ENCODE data around the gene TTN.
A peak's percentile ranks its signal among the peaks of the same experiment; 100 is the strongest.

The TTN gene

GRCh38 chr2:178628605-178629004, 178.6 kb downstream of the TTN start:
- Mint-ChIP-seq H3K4me1 (ENCODE audit: low read depth) (no peaks in the 10 kb centered on the region), H3K36me3 (ENCODE audit: low read depth) (peaks cover 32% of the 10 kb centered on the region), H3K4me3 (no peak overlapping the region)

GRCh38 chr2:178627401-178627800, 179.8 kb downstream of the TTN start:
- DNase-seq: no peak
- H3K27me3 Mint-ChIP-seq: no peaks in the 10 kb centered on the region
- no peaks in the 10 kb centered on the region for H3K9me3 Mint-ChIP-seq
- no peak overlapping the region for H3K27ac Mint-ChIP-seq
- H3K4me1 Mint-ChIP-seq (ENCODE audit: low read depth): no peaks in the 10 kb centered on the region
- H3K36me3 Mint-ChIP-seq (ENCODE audit: low read depth): peaks cover 29% of the 10 kb centered on the region
- H3K4me3 Mint-ChIP-seq: no peak overlapping the region

More at GRCh38 chr2:178628605-178629004, 178.6 kb downstream of the TTN start:
- Mint-ChIP-seq H3K9me3 (no peaks in the 10 kb centered on the region), H3K27me3 (no peaks in the 10 kb centered on the region), H3K27ac (no peak overlapping the region)
- no peak for DNase-seq

DNA sequence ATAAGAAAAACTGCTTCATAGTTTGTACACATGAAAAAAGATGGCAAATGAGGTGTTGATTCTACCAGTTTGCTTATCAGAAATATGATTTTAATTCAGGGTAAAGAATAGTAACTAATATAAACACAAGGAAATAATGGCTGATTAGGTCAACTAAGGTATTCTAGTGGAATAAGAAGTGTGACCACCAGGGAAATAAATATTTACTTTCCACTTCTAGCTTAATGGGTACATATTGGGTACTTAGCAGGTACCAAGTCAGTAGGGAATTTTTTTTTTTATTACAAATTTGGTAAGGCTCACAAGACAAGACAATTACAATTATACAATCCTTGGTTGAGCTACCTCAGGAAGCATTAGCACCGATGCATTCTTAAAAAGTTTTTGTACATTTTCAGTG, 191.3 kb downstream of the TTN start:
- Mint-ChIP-seq H3K36me3 (ENCODE audit: low read depth) (peaks cover 87% of the 10 kb centered on the region), H3K27ac (no peak overlapping the region), H3K9me3 (no peaks in the 10 kb centered on the region), H3K27me3 (no peaks in the 10 kb centered on the region), H3K4me3 (no peak overlapping the region), H3K4me1 (ENCODE audit: low read depth) (no peaks in the 10 kb centered on the region)
- no peak for DNase-seq

- no peaks in the 10 kb centered on the region for H3K4me1 Mint-ChIP-seq (ENCODE audit: low read depth)
Observed at GRCh38 chr2:178602901-178603300, 204.3 kb downstream of the TTN start.

DNA sequence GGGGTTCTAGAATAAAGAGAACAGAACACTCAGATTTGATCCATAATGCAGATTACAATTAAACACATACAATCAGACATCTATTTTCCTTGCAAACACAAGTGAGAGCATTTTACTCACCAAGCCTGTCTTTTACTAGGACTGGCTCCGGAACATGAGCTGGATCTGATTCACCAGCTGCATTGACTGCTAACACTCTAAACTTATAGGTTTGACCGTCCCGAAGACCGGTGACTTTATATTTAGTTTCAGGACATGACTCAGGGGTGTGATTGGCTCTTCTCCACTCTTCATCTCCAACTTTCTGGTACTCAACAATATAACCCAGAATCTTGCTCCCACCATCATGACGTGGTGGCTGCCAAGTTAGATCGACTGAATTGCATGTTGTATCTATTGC, 214.6 kb downstream of the TTN start:
- Mint-ChIP-seq H3K36me3 (ENCODE audit: low read depth) (peaks cover 87% of the 10 kb centered on the region), H3K27me3 (no peaks in the 10 kb centered on the region), H3K4me1 (ENCODE audit: low read depth) (no peaks in the 10 kb centered on the region), H3K4me3 (no peak overlapping the region), H3K27ac (no peak overlapping the region), H3K9me3 (peaks cover 4% of the 10 kb centered on the region)
- DNase-seq: no peak

More at GRCh38 chr2:178602901-178603300, 204.3 kb downstream of the TTN start:
- no peaks in the 10 kb centered on the region for H3K9me3 Mint-ChIP-seq
- no peaks in the 10 kb centered on the region for H3K27me3 Mint-ChIP-seq
- no peak overlapping the region for H3K4me3 Mint-ChIP-seq
- DNase-seq: no peak
- peaks cover 87% of the 10 kb centered on the region for H3K36me3 Mint-ChIP-seq (ENCODE audit: low read depth)
- H3K27ac Mint-ChIP-seq: no peak overlapping the region

DNA sequence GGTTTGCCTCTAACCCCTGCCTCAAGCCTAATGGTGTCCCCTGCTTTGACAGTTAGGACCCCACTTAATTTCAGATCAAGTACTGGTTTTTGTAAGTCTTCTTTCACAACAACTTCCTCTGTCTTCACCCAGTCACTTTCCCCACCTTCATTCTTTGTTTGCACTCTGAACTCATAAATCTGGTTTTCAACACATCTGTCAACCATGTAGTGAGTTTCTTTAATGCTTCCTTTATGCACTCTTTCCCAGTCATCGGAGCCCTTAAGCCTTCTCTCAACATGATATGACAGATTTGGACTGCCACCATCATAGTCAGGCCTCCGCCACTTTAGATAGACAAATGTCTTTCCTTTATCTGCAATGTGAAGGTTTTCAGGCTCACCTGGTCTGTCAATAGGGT, 217.9 kb downstream of the TTN start:
- peaks cover 96% of the 10 kb centered on the region for H3K36me3 Mint-ChIP-seq (ENCODE audit: low read depth)
- DNase-seq: no peak
- H3K27me3 Mint-ChIP-seq: no peaks in the 10 kb centered on the region
- peaks cover 4% of the 10 kb centered on the region for H3K9me3 Mint-ChIP-seq
- H3K27ac Mint-ChIP-seq: no peak overlapping the region
- no peaks in the 10 kb centered on the region for H3K4me1 Mint-ChIP-seq (ENCODE audit: low read depth)
- no peak overlapping the region for H3K4me3 Mint-ChIP-seq

DNA sequence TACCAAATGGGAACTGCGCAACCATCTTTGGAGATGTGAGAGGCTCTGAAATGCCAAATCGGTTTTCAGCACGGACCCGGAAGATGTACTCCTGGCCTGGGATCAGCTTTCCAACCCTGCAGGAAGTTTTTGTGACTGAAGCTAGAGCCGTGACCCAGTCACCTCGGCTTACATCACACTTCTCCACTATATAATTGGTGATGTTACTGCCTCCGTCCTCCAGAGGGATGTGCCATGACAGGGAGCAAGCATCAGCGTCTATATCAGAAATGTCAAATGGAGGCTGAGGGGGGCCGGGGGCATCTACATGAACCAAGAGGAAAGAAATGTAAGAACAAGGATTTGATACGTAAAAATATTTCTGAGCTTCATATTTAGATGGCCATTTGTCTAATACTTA, 222.6 kb downstream of the TTN start:
- Mint-ChIP-seq H3K27ac (no peak overlapping the region), H3K9me3 (peaks cover 4% of the 10 kb centered on the region), H3K27me3 (no peaks in the 10 kb centered on the region), H3K36me3 (ENCODE audit: low read depth) (peaks cover 94% of the 10 kb centered on the region), H3K4me3 (no peak overlapping the region), H3K4me1 (ENCODE audit: low read depth) (no peaks in the 10 kb centered on the region)
- no peak for DNase-seq

DNA sequence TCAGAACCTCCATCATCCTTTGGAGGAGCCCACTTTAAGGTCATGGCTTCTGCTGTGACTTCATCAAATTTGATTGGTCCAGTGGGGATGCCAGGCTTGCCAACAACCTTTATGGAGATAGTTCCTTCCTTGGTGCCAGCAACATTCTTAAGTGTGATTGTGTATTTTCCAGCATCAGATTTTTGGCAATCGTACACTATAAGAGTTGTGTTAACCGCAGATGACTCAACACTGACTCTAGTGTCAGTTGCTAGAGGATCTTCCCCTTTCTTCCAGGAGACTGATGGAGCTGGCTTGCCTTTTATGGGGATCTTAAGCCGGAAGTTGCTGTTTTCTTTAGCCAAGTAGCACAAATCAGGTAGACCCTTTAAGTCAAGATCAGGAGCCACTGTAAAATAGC, 228.2 kb downstream of the TTN start:
- H3K9me3 Mint-ChIP-seq: peaks cover 12% of the 10 kb centered on the region
- H3K4me3 Mint-ChIP-seq: no peak overlapping the region
- no peak for DNase-seq
- H3K27me3 Mint-ChIP-seq: no peaks in the 10 kb centered on the region
- H3K36me3 Mint-ChIP-seq (ENCODE audit: low read depth): peaks cover 95% of the 10 kb centered on the region
- no peaks in the 10 kb centered on the region for H3K4me1 Mint-ChIP-seq (ENCODE audit: low read depth)
- H3K27ac Mint-ChIP-seq: no peak overlapping the region

DNA sequence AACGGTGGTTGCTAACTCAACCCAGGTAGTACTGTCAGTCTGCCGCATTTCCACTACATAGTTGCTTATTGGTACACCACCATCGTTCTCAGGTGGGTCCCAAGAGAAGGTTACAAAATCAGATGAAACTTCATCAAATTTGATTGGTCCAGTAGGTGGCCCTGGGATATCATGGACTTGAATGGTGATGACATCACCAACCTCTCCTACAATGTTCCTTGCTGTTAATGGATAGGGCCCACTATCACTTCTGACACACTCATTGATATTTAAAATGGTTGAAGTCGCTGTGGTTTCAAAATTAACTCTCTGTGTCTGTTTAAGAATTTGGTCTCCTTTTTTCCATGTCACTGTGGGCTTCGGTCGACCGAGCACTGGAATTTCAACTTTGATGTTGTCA, 232.4 kb downstream of the TTN start:
- Mint-ChIP-seq H3K4me1 (ENCODE audit: low read depth) (no peaks in the 10 kb centered on the region), H3K27ac (no peak overlapping the region), H3K36me3 (ENCODE audit: low read depth) (peaks cover 99% of the 10 kb centered on the region)

DNA sequence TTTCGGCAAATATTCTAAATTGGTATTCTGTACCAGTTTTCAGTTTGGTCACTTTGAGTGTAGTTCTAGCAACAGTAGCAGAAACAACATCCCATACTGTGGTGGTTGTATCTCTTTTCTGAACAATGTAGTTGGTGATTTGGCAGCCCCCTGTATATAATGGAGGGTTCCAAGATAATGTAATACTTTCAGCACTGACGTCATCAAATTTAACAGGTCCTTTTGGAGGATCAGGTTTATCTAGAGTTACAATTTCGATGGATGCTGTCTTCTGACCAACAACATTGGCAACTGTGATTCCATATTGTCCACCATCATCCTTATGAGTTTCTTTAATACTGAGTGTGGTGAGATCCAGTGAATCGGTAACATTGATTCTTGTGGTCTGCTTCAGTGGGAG, 239.0 kb downstream of the TTN start:
- no peak for DNase-seq
- H3K36me3 Mint-ChIP-seq (ENCODE audit: low read depth): peaks cover 100% of the 10 kb centered on the region
- H3K4me3 Mint-ChIP-seq: no peak overlapping the region
- H3K4me1 Mint-ChIP-seq (ENCODE audit: low read depth): no peaks in the 10 kb centered on the region
- H3K9me3 Mint-ChIP-seq: peaks cover 64% of the 10 kb centered on the region
- no peaks in the 10 kb centered on the region for H3K27me3 Mint-ChIP-seq
- no peak overlapping the region for H3K27ac Mint-ChIP-seq

More for the DNA sequence above, 232.4 kb downstream of the TTN start:
- Mint-ChIP-seq H3K27me3 (no peaks in the 10 kb centered on the region), H3K4me3 (no peak overlapping the region), H3K9me3 (peaks cover 39% of the 10 kb centered on the region)
- DNase-seq: no peak

GRCh38 chr2:178553047-178553446, 254.2 kb downstream of the TTN start:
- DNase-seq: no peak
- Mint-ChIP-seq H3K9me3 (peaks cover 2% of the 10 kb centered on the region), H3K36me3 (ENCODE audit: low read depth) (peaks cover 98% of the 10 kb centered on the region), H3K4me1 (ENCODE audit: low read depth) (peaks cover 5% of the 10 kb centered on the region), H3K27ac (no peak overlapping the region), H3K27me3 (no peaks in the 10 kb centered on the region), H3K4me3 (no peak overlapping the region)

DNA sequence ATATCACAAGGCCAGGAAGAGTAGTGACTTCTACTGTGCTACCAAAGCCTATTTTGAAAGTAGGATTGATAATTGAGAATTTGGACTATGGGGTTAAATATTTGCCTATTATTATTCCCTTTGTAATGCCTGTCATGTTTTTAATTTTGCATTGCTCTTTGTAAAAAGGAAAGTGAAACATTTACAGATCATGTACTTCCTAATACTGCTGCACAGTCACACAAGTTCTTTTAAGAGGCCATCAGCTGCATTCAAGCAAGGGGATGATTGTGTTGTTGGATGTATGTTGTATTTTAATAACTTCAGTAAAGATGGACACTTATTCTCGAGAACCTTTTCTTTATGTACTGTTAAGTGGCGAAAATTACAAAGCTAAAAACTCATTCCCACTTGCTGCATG, 256.9 kb downstream of the TTN start:
- no peak overlapping the region for H3K27ac Mint-ChIP-seq
- H3K36me3 Mint-ChIP-seq (ENCODE audit: low read depth): peaks cover 98% of the 10 kb centered on the region
- H3K27me3 Mint-ChIP-seq: no peaks in the 10 kb centered on the region
- DNase-seq: no peak
- H3K9me3 Mint-ChIP-seq: peaks cover 5% of the 10 kb centered on the region
- peaks cover 5% of the 10 kb centered on the region for H3K4me1 Mint-ChIP-seq (ENCODE audit: low read depth)
- H3K4me3 Mint-ChIP-seq: no peak overlapping the region

GRCh38 chr2:178542569-178542968, 264.7 kb downstream of the TTN start:
- H3K27ac Mint-ChIP-seq: no peak overlapping the region
- H3K9me3 Mint-ChIP-seq: peaks cover 2% of the 10 kb centered on the region
- peaks cover 3% of the 10 kb centered on the region for H3K4me1 Mint-ChIP-seq (ENCODE audit: low read depth)
- H3K27me3 Mint-ChIP-seq: no peaks in the 10 kb centered on the region
- H3K36me3 Mint-ChIP-seq (ENCODE audit: low read depth): peaks cover 94% of the 10 kb centered on the region
- H3K4me3 Mint-ChIP-seq: no peak overlapping the region
- no peak for DNase-seq

DNA sequence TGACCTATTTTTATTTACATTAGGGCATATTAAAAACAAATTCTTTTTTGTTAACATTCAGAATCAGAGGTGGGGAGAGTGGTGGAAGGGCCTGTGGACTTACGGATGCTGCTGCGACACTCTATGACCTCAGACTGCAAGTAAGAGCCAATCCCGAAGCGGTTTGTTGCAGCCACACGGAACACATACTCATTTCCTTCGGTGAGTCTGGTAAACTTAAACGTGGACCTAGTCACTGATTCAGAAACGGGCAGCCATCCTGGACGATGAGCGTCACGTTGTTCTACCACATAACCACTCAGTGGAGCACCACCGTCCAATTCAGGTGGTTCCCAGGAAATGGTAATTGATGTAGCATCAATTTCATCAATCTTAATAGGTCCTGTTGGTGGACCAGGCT, 265.1 kb downstream of the TTN start:
- H3K27me3 Mint-ChIP-seq: no peaks in the 10 kb centered on the region
- H3K4me3 Mint-ChIP-seq: no peak overlapping the region
- peaks cover 94% of the 10 kb centered on the region for H3K36me3 Mint-ChIP-seq (ENCODE audit: low read depth)
- H3K9me3 Mint-ChIP-seq: no peaks in the 10 kb centered on the region
- peaks cover 3% of the 10 kb centered on the region for H3K4me1 Mint-ChIP-seq (ENCODE audit: low read depth)
- DNase-seq: no peak
- no peak overlapping the region for H3K27ac Mint-ChIP-seq

GRCh38 chr2:178536037-178536436, 271.2 kb downstream of the TTN start:
- no peak for DNase-seq
- Mint-ChIP-seq H3K36me3 (ENCODE audit: low read depth) (peaks cover 99% of the 10 kb centered on the region), H3K4me3 (no peak overlapping the region), H3K27me3 (no peaks in the 10 kb centered on the region), H3K27ac (no peak overlapping the region), H3K9me3 (no peaks in the 10 kb centered on the region), H3K4me1 (ENCODE audit: low read depth) (peaks cover 24% of the 10 kb centered on the region)

DNA sequence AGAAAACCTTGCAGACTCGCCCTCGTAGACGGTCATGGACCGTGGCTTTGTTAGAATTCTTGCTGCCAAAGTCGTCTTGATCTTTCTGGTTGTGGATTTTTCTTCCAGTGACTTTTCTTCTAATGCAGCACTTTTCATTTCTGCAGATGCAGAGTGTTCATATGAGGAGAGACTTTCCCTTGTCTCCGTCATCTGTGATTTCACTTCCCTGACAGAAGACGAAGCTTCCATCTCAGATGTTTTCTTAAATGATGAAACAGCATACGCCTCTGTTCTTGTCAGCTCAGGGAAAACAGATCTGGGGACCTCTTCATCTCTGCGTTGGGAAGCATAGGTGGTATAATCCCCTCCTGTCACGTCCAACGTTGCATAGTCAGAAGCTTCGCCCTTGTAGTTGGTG, 276.1 kb downstream of the TTN start:
- Mint-ChIP-seq H3K4me3 (peak overlapping the region; percentile 21), H3K4me1 (ENCODE audit: low read depth) (peaks cover 65% of the 10 kb centered on the region), H3K9me3 (no peaks in the 10 kb centered on the region), H3K36me3 (ENCODE audit: low read depth) (peaks cover 82% of the 10 kb centered on the region), H3K27me3 (no peaks in the 10 kb centered on the region), H3K27ac (peak overlapping the region; percentile 86)
- no peak for DNase-seq

Measured in activated T-cell treated with anti-CD3 and anti-CD28 coated beads, Interleukin-2, amount 50 U/mL, for 24 hours (primary cell).